Measurements from ENCODE around the gene ATN1.

- TF ChIP-seq CTCF (IDR thresholded peaks at IDR 0.05) (no peak), POLR2A (IDR thresholded peaks at IDR 0.05) (no peak)
These were observed 27.8 kb upstream of the ATN1 start for GRCh38 chr12:6899837-6900519.
